NCI-H1105 treated with DMSO at 0.1 percent for 48 hours (cell line): Measurements from ENCODE around the gene HIP1.

Experiments used
- DNase-seq: peaks from one replicate; lab custom pipeline; 2025; lab: John Stamatoyannopoulos, UW

HIP1 gene

DNA sequence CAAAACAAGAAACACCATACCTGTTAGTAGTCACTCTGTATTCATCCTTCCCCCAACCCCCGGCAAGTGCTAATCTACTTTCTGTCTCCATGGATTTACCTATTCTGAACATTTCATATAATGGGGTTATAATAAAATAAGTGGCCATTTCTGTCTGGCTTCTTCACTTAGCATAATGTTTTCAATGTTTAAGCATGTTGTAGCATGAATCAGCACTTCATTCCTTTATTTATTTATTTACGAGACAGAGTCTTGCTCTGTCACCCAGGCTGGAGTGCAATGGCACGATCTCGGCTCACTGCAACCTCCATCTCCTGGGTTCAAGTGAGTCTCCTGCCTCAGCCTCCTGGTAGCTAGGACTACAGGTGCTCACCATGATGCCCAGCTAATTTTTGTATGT lies 69.2 kb downstream of the HIP1 start:
- DNase-seq = no peak

DNA sequence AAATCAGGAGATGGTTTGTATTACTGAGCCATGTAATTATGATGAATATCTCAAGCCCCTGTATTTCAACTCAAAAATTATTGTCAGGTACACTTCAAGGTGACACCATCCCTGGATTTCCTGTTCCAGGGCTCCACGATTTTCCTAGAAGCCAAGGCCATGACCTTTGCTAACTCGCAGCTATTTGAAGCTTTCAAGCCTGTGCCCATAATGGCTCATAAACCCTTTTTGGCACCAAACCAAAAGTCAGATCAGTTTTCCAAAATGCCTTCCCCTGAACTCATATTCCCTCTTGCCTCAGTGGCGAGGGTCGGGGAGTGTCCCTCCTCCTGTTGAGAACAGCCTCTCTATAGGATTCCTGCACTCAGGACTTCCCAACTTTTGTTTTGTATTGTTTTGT lies 70.8 kb downstream of the HIP1 start:
- DNase-seq = no peak

DNA sequence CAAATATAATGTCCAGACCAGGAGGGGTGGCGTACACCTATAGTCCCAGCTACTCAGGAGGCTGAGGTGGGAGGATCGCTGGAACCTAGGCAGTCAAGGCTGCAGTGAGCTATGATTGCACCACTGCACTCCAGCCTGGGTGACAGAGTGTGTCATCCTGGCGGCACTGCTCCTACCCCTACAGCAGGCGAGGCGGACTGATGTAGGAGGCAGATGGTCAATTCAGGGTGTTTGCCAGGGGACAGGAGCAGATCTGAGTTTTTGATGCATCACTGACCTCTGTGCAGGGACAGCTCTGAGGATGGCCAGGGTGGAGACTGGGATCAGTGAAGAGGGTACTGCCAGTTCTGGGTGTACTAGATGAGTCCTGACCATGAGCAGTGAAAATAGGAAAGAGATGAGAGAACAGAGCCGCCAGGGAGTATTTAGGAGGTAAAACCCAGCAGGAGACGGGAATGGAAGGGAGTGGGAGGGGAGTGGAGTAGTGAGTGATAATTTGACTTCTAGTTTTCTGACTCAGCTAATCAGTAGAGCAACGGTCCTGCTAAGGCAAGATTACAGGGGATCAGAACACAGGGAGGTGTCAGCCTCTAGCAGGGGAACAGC lies 75.3 kb downstream of the HIP1 start:
- no peak for DNase-seq

DNA sequence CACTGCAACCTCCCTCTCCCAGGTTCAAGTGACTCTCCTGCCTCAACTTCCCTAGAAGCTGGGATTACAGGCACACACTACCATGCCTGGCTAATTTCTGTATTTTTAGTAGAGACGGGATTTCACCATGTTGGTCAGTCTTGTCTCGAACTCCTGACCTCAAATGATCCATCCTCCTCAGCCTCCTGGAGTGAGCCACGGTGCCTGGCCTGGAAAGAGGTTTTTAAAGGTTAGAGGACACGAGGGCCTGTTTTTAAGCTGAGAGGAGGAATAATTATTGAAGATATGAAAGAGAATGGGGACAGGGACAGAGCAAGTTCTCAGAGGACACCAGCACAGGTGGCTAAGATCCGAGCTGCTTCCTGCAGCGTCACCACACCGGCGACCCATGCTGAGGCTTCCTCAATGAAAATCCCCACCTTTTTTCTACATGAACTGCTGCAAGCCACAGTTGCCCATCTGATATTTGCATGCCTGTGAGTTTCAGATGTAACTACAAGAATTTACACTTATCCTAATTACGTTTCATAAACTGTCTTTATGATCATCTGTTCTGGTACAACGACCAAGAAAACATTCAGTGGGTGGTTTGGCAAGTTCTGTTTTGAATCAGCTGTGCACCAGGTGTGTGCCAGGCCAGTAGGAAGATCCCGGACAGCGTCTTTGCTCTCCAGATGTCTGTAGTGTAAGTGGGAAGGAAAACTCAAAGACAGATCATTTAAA lies 76.0 kb downstream of the HIP1 start:
- DNase-seq = no peak

DNA sequence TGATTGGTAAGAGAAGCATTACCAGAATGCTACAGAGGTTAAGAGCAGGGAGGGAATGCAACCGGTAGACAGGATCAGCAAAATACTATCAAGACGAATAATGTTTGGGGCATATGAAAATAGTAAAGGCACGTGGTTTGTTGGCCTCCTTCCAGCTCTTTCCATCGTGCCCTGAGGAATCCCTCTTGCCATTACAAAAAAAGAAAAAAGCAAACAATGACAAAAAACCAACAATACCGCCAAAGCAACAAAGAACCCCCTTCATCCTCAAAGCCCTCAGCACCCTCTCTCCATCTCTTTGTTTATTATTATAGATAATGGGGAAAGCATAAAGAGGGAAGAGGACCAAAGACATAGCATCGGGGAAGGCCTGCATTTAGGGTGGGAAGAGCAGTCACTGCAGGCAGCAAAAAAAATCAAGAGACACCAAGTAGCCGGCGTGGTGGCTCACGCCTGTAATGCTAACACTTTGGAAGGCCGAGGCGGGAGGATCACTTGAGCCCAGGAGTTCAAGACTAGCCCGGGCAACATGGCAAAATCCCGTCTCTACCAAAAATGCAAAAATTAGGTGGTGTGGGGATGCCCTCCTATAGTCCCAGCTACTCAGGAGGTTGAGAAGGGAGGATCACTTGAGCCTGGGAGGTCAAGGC lies 78.0 kb downstream of the HIP1 start:
- no peak for DNase-seq

DNA sequence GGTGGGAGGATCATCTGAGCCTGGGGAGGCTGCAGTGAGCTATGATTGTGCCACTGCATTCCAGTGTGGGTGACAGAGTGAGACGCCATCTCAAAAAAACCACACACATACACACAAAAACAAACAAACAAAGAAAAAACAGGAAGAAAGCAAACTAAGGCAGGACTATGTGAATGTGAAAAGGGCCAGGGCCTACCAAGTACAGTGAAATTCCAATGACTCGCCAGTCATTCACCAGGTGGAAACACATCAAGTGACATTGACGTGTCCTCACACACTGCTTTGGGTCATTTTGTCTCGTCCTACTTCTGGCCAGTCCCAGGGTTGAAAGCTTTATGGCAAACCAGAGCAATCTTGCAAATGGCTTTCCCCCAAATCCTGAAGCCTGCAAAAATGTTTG lies 79.9 kb downstream of the HIP1 start:
- no peak for DNase-seq

DNA sequence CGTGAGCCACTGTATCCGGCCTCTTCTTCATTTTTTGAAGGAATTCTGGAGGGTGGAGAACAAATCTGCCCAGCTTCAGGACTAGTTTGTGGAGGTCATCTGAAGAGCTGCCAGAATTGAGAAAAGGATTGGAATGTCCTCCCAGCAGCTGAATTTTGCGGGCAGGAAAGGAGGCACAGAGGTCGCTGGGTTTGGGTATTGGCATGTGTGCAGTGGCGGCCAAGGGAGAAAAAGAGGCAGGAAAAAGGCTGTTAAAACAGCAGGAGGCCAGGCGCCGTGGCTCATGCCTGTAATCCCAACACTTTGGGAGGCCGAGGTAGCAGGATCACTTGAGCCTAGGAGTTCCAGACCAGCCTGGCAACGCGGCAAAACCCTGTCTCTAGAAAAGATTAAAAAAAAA lies 80.4 kb downstream of the HIP1 start:
- DNase-seq = no peak

DNA sequence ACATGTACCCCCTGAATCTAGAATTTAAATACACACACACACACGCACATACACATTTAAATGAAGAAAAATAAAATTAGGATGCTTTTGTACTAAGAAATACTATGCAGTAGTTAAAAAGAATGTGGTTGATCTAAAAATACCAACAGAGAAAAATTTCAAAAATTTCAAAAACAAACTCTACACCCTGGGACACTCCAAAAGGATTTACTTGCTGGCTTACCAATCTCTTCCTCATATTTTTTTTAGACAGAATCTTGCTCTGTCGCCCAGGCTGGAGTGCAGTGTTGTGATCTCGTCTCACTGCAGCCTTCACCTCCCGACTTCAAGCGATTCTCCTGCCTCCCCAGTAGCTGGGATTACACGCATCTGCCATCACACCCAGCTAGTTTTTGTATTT lies 80.9 kb downstream of the HIP1 start:
- DNase-seq = no peak

GRCh38 chr7:75656740-75657139 lies 82.0 kb downstream of the HIP1 start:
- no peak for DNase-seq

- no peak for DNase-seq
Measured at GRCh38 chr7:75655536-75655935, 83.2 kb downstream of the HIP1 start.

GRCh38 chr7:75654855-75655254 lies 83.9 kb downstream of the HIP1 start:
- no peak for DNase-seq

DNA sequence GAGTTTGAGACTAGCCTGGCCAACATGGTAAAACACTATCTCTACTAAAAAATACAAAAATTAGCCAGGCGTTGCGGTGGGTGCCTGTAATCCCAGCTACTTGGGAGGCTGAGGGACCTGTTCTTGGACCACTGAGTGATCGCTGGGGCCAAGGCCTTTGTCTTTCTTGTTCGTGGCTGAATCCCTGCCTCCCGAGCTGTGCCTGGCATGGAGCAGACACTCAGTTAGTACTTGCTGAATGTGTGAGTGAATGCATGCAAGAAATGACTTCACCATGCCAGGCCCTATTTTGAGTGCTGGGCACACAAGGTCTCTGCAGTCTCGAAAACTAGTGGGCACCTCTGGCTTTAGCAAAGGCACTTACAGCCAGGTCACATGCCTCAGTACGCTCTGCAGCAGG lies 85.1 kb downstream of the HIP1 start:
- no peak for DNase-seq

DNA sequence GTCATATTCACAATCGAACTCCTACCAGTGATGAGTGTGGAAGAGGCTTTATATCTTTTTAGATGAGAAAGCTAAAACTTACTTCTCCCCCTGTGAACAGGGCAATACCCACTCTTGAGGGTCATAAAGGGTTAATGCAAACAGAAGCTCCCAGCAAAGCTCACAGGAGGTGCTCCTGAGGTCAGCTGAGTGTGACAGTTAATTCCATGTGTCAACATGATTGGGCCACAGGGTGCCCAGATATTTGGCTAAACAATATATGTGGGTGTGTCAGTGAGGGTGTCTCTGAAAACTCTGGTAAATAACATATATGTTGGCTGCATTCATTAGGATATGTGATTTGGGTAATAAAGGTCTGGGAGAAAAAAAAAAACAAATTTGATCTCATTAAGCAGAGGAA lies 86.0 kb downstream of the HIP1 start:
- no peak for DNase-seq

DNA sequence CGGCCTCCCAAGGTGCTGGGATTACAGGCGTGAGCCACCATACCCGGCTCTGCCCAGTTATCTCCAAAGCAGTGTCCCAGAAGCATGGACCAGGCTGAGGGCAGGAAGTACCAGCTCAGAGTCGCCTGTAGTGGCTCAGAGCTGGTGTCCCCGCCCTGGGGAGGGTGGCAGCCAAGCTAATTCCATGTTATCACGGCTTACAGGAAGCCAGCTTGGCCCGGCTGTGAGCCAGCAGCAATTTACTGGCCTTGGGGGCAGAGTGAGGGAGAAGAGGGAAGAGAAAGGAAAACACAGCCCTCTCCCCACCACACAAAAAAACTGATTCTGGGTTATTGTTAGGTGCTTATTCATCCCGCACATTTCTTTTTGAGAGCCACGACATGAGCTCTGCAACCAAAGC lies 88.1 kb downstream of the HIP1 start:
- no peak for DNase-seq

GRCh38 chr7:75650062-75650461 lies 88.7 kb downstream of the HIP1 start:
- no peak for DNase-seq

DNA sequence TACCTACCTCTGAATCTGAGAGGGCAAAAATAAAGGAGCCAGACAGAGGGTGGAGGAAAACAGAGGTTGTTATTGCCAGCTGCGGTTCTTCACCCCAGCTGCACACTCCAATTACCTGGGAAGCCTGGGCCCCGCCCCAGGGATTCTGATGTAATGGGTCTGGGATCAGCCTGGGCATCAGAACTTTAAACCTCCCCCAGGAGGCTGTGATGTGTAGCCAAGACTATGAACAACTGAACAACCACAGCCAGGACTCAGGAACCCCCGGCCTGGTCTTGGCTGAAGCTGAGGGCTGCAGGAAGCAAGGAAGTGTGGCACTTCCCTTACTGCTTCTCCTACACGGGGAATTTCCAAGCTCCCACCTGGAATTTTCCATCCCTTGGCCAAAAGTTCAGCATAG lies 89.3 kb downstream of the HIP1 start:
- DNase-seq = no peak

DNA sequence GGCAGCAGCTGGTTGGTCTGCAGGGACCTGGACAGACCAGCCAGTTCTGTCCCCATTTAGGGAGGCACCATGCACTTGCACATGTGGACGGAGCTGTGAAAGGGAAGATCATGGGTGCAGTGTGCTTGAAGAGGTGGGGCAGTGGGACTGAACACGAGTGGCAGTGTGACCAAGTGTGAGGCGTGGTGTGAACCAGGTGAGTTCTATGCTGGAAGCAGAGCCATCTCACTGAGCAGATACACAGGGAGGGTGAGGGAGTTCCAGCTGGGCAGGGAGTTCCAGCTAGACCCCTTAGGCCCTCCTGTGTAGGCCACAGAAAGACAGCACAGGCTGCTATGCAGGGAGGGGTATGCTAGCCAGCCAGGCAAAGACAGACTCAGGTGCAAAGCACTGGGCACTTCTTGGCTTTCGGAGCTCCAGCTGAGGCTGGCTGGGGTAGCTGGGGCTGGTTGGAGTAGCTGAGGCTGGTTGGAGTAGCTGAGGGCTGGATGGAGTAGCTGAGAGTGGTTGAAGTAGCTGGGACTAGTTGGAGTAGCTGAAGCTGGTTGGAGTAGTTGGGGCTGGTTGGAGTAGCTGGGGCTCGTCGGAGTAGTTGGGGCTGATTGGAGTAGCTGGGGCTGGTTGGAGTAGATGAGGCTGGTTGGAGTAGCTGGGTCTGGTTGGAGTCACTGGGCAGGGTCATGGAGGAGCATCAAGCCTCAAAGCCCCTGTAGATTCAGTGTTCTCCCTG lies 90.9 kb downstream of the HIP1 start:
- no peak for DNase-seq

- DNase-seq = no peak
Measured at GRCh38 chr7:75646571-75647102, 92.1 kb downstream of the HIP1 start.

DNA sequence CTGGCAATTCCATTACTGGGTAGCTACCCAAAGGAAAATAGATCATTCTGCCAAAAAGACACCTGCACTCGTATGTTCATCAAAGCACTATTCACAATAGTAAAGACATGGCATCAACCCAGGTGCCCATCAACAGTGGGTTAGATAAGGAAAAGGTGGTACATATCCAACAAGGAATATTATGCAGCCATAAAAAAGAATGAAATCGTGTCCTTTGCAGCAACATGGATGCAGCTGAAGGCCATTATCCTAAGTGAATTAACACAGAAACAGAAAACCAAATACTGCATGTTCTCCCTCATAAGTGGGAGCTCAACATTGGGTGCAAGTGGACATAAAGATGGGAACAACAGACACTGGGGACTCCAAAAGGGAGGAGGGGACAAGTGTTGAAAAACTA lies 93.2 kb downstream of the HIP1 start:
- DNase-seq = no peak

GRCh38 chr7:75644589-75644988 lies 94.2 kb downstream of the HIP1 start:
- DNase-seq = no peak

DNA sequence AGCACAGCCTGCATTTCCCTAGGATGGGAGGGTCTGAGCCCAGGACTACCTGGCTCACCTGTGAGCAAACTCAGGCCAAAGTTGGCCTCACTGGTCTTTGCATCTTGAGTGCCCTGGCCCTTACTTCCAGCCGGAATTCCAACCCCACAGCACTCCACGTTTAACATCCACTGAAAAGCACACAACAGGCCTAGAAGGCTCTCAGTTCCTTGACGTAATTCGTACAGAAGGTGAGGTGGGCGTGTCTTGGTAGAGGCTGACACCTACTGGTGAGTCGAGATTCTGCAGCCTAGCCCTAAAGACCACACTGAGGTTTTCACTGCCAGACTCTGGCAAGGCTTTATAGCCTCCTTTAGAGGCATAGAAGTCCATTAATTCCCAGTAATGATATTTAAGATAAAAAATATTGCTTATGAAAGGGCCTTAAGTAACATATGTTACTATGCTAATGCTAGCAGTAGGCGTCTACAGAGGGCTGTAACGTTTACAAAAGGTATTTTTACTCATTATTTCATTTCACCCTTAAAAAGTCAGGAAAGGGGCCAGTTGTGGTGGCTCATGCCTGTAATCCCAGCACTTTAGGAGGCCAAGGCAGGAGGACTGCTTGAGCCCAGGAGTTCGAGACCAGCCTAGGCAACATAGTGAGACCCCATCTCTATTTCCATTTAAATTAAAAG lies 95.8 kb downstream of the HIP1 start:
- DNase-seq = peak; percentile 2

- no peak for DNase-seq
Measured at GRCh38 chr7:75640201-75640600, 98.5 kb downstream of the HIP1 start.
